Activated T-helper 2 cell treated with anti-CD3 and anti-CD28 coated beads, Interferon-gamma antibody, Interleukin-2, Interleukin-4, amounts not matched to agents 10 μg/mL and 5 μg/mL and 100 μg/mL, durations not matched to agents 14 hours and 24 hours and 36 hours (primary cell): ENCODE results near the gene POLR1C. TPM values are rescaled to one million over a fixed set of nuclear protein-coding genes. Genes with fewer than 3 reads are reported as not detected.
A peak's percentile ranks its signal among the peaks of the same experiment; 100 is the strongest.
"Not testable (repeated sequence)": the region's sequence is repeated elsewhere in the genome, so short reads cannot be mapped to it uniquely, and the experiment has no call there.

ENCODE experiments used
- DNase-seq: peaks from one replicate; pipeline ENCODE4 v3.0.0; 2021; ENCODE audit warnings: low spot score
- H3K27ac Mint-ChIP-seq: one replicate; pipeline ENCODE4 v1.8.0; 2021; ENCODE audit warnings: mixed read lengths
- H3K27me3 Mint-ChIP-seq: one replicate; pipeline ENCODE4 v1.8.0; 2021; ENCODE audit warnings: low read depth, mixed read lengths
- H3K36me3 Mint-ChIP-seq: one replicate; pipeline ENCODE4 v1.8.0; 2021; ENCODE audit warnings: low read depth, mixed read lengths
- H3K4me1 Mint-ChIP-seq: one replicate; pipeline ENCODE4 v1.8.0; 2021; ENCODE audit warnings: low read depth, mixed read lengths
- H3K4me3 Mint-ChIP-seq: one replicate; pipeline ENCODE4 v1.8.0; 2021; ENCODE audit warnings: low read depth, mild to moderate bottlenecking, moderate library complexity, mixed read lengths
- H3K9me3 Mint-ChIP-seq: one replicate; pipeline ENCODE4 v1.8.0; 2021; ENCODE audit warnings: mixed read lengths
- intact Hi-C: fragments of 100-400 bp; cut with micrococcal nuclease; formaldehyde crosslinking; loops from one replicate; pipeline ENCODE4 v1.15.1; 2023
- total RNA-seq: library from RNA; stranded (reverse); gene quantifications from 2 replicates; pipeline ENCODE4 v1.2.3, GENCODE V29; 2022

POLR1C gene
- total RNA-seq, 1 donor from 2014 or later: 60.8 TPM

GRCh38 chr6:43496370-43497128, 20.3 kb upstream of the POLR1C start:
- intact Hi-C loops: no loop called here

DNA sequence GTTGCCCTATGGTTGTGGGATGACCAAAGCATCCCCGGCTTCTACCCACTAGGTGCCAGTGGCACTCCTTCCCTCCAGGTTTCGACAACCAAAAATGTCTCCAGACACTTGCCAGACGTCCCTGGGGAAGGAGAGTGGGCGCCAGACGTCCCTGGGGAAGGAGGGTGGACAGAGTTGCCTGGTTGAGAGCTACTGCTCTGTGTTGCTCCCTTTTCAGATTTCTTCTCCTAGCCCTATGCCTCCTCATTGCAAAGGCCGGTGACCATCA, 19.8 kb upstream of the POLR1C start:
- intact Hi-C loops: no loop called here
- Mint-ChIP-seq H3K27ac (no peak overlapping the region), H3K27me3 (no peaks in the 10 kb centered on the region), H3K4me1 (peaks cover 7% of the 10 kb centered on the region), H3K36me3 (peaks cover 30% of the 10 kb centered on the region), H3K9me3 (no peaks in the 10 kb centered on the region), H3K4me3 (no peak overlapping the region)
- no peak for DNase-seq

More at GRCh38 chr6:43496370-43497128, 20.3 kb upstream of the POLR1C start:
- H3K27me3 Mint-ChIP-seq: no peaks in the 10 kb centered on the region
- DNase-seq: no peak
- H3K36me3 Mint-ChIP-seq: peaks cover 25% of the 10 kb centered on the region
- H3K4me1 Mint-ChIP-seq: peaks cover 7% of the 10 kb centered on the region
- no peak overlapping the region for H3K27ac Mint-ChIP-seq
- no peaks in the 10 kb centered on the region for H3K9me3 Mint-ChIP-seq
- no peak overlapping the region for H3K4me3 Mint-ChIP-seq

DNA sequence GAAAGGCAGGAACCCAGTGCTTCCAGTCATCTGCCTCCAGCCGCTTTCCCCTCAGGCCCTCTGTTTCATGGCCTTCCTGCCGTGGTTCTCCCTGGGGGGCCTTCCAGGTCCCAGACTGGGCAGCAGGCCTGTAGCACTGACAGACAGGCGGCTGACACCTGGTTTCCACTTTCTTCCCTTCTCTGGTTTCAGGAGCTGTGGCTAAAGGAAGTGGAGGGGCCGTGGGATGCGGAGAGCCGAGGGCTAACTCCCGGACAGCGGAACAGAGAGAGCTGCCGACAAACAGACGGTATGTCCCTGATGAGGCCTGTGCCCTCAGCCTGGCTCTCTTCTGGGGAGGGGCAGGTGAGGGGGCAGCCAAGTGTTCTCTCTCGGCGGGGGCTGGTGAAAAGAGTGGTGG, 19.2 kb upstream of the POLR1C start:
- DNase-seq: no peak
- Mint-ChIP-seq H3K36me3 (peaks cover 34% of the 10 kb centered on the region), H3K4me1 (peaks cover 7% of the 10 kb centered on the region)

DNA sequence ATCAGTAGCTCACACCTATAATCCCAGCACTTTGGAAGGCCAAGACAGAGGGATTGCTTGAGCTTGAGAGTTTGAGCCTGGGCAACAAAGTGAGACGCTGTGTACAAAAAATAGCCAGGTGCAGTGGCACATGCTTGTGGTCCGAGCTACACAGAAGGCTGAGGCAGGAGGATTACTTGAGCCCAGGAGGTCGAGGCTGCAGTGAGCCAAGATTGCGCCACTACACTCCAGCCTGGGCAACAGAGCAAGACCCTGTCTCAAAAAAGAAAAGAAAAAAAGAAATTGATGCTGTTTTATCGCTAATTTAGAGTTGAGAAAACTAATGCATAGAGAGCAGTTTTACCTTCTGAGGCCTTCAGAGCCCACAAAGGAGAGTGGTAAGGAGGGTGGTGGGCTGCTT, 18.6 kb upstream of the POLR1C start:
- H3K4me1 Mint-ChIP-seq, DNase-seq, H3K9me3 Mint-ChIP-seq, H3K4me3 Mint-ChIP-seq, intact Hi-C loops, H3K27me3 Mint-ChIP-seq, H3K27ac Mint-ChIP-seq: not testable (repeated sequence)
- H3K36me3 Mint-ChIP-seq: peaks cover 40% of the 10 kb centered on the region

More for the DNA sequence above, 19.2 kb upstream of the POLR1C start:
- Mint-ChIP-seq H3K27me3 (no peaks in the 10 kb centered on the region), H3K9me3 (no peaks in the 10 kb centered on the region), H3K4me3 (no peak overlapping the region), H3K27ac (no peak overlapping the region)
- intact Hi-C loops: no loop called here

GRCh38 chr6:43499028-43499815, 17.7 kb upstream of the POLR1C start:
- H3K9me3 Mint-ChIP-seq: no peaks in the 10 kb centered on the region
- H3K27me3 Mint-ChIP-seq: no peaks in the 10 kb centered on the region
- no peak overlapping the region for H3K4me3 Mint-ChIP-seq
- no peak overlapping the region for H3K27ac Mint-ChIP-seq
- H3K36me3 Mint-ChIP-seq: peaks cover 46% of the 10 kb centered on the region
- intact Hi-C loops: no loop called here
- DNase-seq: no peak
- peaks cover 4% of the 10 kb centered on the region for H3K4me1 Mint-ChIP-seq

DNA sequence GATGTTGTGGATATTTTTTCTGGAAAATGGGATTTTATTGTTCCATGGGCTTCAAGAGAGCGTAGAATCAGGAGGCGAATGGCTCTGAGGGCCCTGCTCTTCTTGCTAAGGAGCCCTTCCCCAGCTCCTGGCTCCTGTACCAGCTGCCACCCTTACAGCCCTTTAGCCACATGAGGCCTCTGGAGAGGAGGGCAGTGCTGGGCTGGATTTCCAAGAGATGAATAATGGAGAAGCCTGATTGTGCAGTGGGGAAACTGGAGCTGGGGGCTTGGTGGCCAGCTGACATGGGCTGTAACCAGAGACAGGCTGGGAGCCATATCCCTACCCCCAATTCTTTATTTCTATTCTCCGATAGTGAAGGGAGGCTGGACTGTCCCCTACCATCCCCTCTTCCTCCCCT, 16.0 kb upstream of the POLR1C start:
- intact Hi-C loops: no loop called here
- no peaks in the 10 kb centered on the region for H3K4me1 Mint-ChIP-seq
- no peak for DNase-seq
- H3K27ac Mint-ChIP-seq: no peak overlapping the region
- no peaks in the 10 kb centered on the region for H3K27me3 Mint-ChIP-seq
- peaks cover 46% of the 10 kb centered on the region for H3K36me3 Mint-ChIP-seq
- H3K9me3 Mint-ChIP-seq: no peaks in the 10 kb centered on the region
- H3K4me3 Mint-ChIP-seq: no peak overlapping the region

GRCh38 chr6:43502666-43503065, 14.2 kb upstream of the POLR1C start:
- Mint-ChIP-seq H3K4me3 (no peak overlapping the region), H3K27me3 (peaks cover 3% of the 10 kb centered on the region), H3K4me1 (peaks cover 5% of the 10 kb centered on the region), H3K27ac (no peak overlapping the region), H3K36me3 (peaks cover 48% of the 10 kb centered on the region), H3K9me3 (no peaks in the 10 kb centered on the region)
- intact Hi-C loops: no loop called here
- no peak for DNase-seq

- peaks cover 44% of the 10 kb centered on the region for H3K36me3 Mint-ChIP-seq
- DNase-seq: no peak
- no peak overlapping the region for H3K4me3 Mint-ChIP-seq
- intact Hi-C loops: no loop called here
- H3K4me1 Mint-ChIP-seq: peaks cover 5% of the 10 kb centered on the region
- H3K27ac Mint-ChIP-seq: no peak overlapping the region
- no peaks in the 10 kb centered on the region for H3K9me3 Mint-ChIP-seq
- H3K27me3 Mint-ChIP-seq: peaks cover 8% of the 10 kb centered on the region
Measured at GRCh38 chr6:43503443-43503842, 13.4 kb upstream of the POLR1C start.

DNA sequence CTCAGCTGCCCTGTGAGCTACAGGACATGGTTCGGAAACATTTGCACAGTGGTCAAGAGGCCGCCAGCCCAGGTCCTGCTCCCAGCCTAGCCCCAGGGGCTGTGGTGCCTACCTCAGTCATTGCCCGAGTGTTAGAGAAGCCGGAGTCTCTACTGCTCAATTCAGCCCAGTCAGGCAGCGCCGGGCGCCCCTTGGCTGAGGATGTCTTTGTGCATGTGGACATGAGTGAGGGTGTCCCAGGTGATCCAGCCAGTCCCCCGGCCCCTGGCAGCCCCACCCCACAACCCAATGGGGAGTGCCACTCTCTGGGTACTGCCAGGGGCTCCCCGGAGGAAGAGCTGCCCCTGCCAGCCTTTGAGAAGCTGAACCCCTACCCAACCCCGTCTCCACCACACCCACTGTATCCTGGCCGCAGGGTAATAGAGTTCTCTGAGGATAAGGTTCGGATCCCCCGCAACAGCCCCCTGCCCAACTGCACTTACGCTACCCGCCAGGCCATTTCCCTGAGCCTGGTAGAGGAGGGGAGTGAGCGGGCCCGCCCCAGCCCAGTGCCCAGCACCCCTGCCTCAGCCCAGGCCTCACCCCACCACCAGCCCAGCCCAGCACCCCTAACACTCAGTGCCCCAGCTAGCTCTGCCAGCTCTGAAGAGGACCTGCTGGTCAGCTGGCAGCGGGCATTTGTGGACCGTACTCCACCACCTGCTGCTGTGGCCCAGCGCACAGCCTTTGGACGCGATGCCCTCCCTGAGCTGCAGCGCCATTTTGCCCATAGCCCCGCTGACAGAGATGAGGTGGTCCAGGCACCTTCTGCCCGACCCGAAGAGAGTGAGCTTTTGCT, 11.9 kb upstream of the POLR1C start:
- Mint-ChIP-seq H3K4me3 (no peak overlapping the region), H3K9me3 (no peaks in the 10 kb centered on the region), H3K27me3 (peaks cover 17% of the 10 kb centered on the region), H3K36me3 (peaks cover 36% of the 10 kb centered on the region), H3K4me1 (peaks cover 9% of the 10 kb centered on the region), H3K27ac (no peak overlapping the region)
- DNase-seq: no peak
- intact Hi-C loops: no loop called here

DNA sequence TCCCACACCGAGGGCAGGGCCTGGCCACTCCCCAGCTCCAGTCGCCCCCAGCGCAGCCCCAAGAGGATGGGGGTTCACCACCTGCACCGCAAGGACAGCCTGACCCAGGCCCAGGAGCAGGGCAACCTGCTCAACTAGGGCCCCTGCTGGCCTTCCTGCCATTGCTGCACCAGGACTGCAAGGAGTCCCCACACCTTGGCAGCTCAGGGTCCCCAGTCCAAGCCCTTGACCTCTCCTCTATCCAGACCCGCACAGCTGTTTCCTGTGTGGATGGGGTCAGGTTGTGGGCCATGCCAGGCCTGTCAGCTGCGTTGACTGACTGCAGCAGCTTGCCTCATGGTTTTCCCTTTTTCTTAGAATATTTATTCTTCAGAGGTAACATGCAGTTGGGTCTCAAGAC, 11.2 kb upstream of the POLR1C start:
- Mint-ChIP-seq H3K4me1 (peaks cover 9% of the 10 kb centered on the region), H3K27me3 (peaks cover 17% of the 10 kb centered on the region), H3K27ac (no peak overlapping the region), H3K4me3 (no peak overlapping the region), H3K36me3 (peaks cover 34% of the 10 kb centered on the region), H3K9me3 (no peaks in the 10 kb centered on the region)
- intact Hi-C loops: loop anchor here (1.0 kb wide), 3 partner anchors 51 to 242 kb away; no protein-coding TSS in a partner anchor
- DNase-seq: no peak

- no peak overlapping the region for H3K27ac Mint-ChIP-seq
- H3K4me3 Mint-ChIP-seq: no peak overlapping the region
- H3K27me3 Mint-ChIP-seq: peaks cover 17% of the 10 kb centered on the region
- DNase-seq: no peak
- H3K36me3 Mint-ChIP-seq: peaks cover 34% of the 10 kb centered on the region
- intact Hi-C loops: loop anchor here (1.0 kb wide), 3 partner anchors 52 to 243 kb away; no protein-coding TSS in a partner anchor
- no peaks in the 10 kb centered on the region for H3K9me3 Mint-ChIP-seq
- peaks cover 9% of the 10 kb centered on the region for H3K4me1 Mint-ChIP-seq
Measured at GRCh38 chr6:43506171-43506570, 10.7 kb upstream of the POLR1C start.

GRCh38 chr6:43506667-43507471, 10.0 kb upstream of the POLR1C start:
- intact Hi-C loops: loop anchor here (1.0 kb wide), 3 partner anchors 53 to 244 kb away; no protein-coding TSS in a partner anchor
- no peak overlapping the region for H3K27ac Mint-ChIP-seq

More at GRCh38 chr6:43506667-43507471, 10.0 kb upstream of the POLR1C start:
- no peaks in the 10 kb centered on the region for H3K9me3 Mint-ChIP-seq
- peak; percentile 74 for DNase-seq
- H3K36me3 Mint-ChIP-seq: peaks cover 34% of the 10 kb centered on the region
- H3K4me3 Mint-ChIP-seq: no peak overlapping the region
- H3K27me3 Mint-ChIP-seq: peaks cover 17% of the 10 kb centered on the region
- peaks cover 10% of the 10 kb centered on the region for H3K4me1 Mint-ChIP-seq
